ENCODE data around the gene LRRN3.

Gene LRRN3

DNA sequence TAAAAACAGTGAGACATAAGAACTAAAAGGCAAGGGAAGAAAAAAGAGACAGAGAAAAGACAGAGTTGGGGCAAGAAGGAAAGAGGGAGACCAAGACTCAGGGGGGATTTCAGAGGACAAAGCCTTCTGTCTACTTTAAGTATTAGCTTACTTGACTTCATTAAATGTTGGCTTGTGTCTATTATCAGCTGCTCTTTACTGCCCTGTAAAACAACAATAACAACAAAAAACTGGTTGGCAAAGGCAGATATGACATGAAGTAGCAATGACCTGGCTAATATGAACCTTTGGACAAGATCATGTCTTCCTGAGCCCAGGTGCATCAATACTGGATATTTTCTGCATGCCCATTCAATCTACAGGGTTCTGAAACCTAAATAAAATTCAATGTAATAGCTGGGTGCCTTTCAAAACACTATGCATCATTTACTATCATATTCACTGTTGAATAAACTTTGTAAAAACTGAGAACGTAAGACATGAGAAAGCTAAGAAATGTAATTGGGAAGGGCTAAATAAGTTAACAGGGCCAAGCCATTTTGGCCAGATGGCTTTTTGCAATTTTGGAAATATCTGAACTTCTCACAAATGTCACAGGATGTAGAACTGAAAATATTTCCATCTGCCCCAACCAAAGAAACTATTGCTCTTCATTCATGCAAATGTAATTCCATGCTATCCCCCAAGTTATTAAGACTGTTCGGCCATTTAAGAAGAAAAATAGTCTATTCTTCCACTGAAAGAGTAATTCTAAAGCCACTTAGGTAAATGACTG is 49.4 kb downstream of the LRRN3 start:
- WGBS: 80% methylated on average over 1 of the region's 2 CpGs
- Histone ChIP-seq H3K4ac (ENCODE audit: low read depth in 1 of 2, low read length in 2 of 2) (no peak overlapping the region), H2AK5ac (ENCODE audit: low read length, severe bottlenecking) (no peak overlapping the region), H2BK15ac (ENCODE audit: low read depth, poor library complexity, severe bottlenecking) (no peak overlapping the region), H3K18ac (ENCODE audit: low read depth in 1 of 2, low read length in 2 of 2) (no peak overlapping the region), H3K14ac (ENCODE audit: low read length in 2 of 2) (no peak overlapping the region), H2AFZ (ENCODE audit: low read depth, low read length) (no peak overlapping the region), H4K91ac (ENCODE audit: low read length) (no peak overlapping the region), H3K9ac (ENCODE audit: low read length) (no peak overlapping the region), H3K23ac (ENCODE audit: low read length in 2 of 2) (no peak overlapping the region), H3K79me1 (replicated peaks; ENCODE audit: low read length, poor library complexity, severe bottlenecking) (no peaks in the 10 kb centered on the region), H3K9me3 (ENCODE audit: control insufficient read depth, low read length) (no peaks in the 10 kb centered on the region), H3K27me3 (ENCODE audit: control insufficient read depth in 1 of 2, insufficient read depth in 1 of 2, low read length in 2 of 2) (no peaks in the 10 kb centered on the region), H2BK120ac (ENCODE audit: low read depth, low read length) (no peak overlapping the region), H2BK12ac (ENCODE audit: low read length in 2 of 2) (no peak overlapping the region), H3K4me2 (ENCODE audit: low read length, poor library complexity, severe bottlenecking) (no peak overlapping the region), H3K4me3 (ENCODE audit: insufficient read depth in 1 of 2, low read depth in 1 of 2, low read length in 2 of 2) (no peak overlapping the region), H3K27ac (ENCODE audit: low read length, poor library complexity, severe bottlenecking) (no peak overlapping the region), H4K8ac (ENCODE audit: low read length) (no peak overlapping the region), H2BK5ac (ENCODE audit: low read depth, low read length, poor library complexity, severe bottlenecking) (no peak overlapping the region), H3K36me3 (ENCODE audit: control insufficient read depth in 1 of 2, insufficient read depth in 2 of 2, low read depth in 1 of 2, low read length in 2 of 2) (no peaks in the 10 kb centered on the region), H3K4me1 (ENCODE audit: control insufficient read depth, insufficient read depth, low read depth, low read length) (no peaks in the 10 kb centered on the region)
- no peak for DNase-seq

DNA sequence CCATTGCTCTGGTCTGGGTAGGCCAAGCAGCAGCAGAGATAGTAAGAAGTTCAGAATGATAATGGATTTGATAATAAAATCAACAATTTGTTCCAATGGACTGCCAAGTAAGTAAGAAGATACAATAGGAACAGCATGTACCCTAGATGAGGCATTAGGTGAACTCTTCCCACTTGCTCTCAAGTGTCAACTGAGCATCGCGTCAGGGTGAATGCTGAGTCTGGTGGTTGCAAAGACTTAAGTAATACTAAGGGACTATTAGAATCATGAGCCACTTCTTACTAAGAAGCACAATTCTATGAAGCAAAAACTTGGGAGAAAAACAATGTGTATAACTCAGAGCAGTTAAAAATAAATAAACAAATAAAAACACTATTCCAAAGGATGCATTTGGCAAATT is 54.5 kb downstream of the LRRN3 start:
- Histone ChIP-seq H2AFZ (ENCODE audit: low read depth, low read length) (no peak overlapping the region), H3K4me2 (ENCODE audit: low read length, poor library complexity, severe bottlenecking) (no peak overlapping the region), H3K79me1 (replicated peaks; ENCODE audit: low read length, poor library complexity, severe bottlenecking) (no peaks in the 10 kb centered on the region), H2BK5ac (ENCODE audit: low read depth, low read length, poor library complexity, severe bottlenecking) (no peak overlapping the region), H3K27ac (ENCODE audit: low read length, poor library complexity, severe bottlenecking) (no peak overlapping the region), H3K4me1 (ENCODE audit: control insufficient read depth, insufficient read depth, low read depth, low read length) (no peaks in the 10 kb centered on the region), H4K8ac (ENCODE audit: low read length) (no peak overlapping the region), H3K18ac (ENCODE audit: low read depth in 1 of 2, low read length in 2 of 2) (no peak overlapping the region), H2BK12ac (ENCODE audit: low read length in 2 of 2) (no peak overlapping the region), H3K4me3 (ENCODE audit: insufficient read depth in 1 of 2, low read depth in 1 of 2, low read length in 2 of 2) (no peak overlapping the region), H3K4ac (ENCODE audit: low read depth in 1 of 2, low read length in 2 of 2) (no peak overlapping the region), H3K36me3 (ENCODE audit: control insufficient read depth in 1 of 2, insufficient read depth in 2 of 2, low read depth in 1 of 2, low read length in 2 of 2) (no peaks in the 10 kb centered on the region), H2AK5ac (ENCODE audit: low read length, severe bottlenecking) (no peak overlapping the region), H3K27me3 (ENCODE audit: control insufficient read depth in 1 of 2, insufficient read depth in 1 of 2, low read length in 2 of 2) (no peaks in the 10 kb centered on the region), H3K9me3 (ENCODE audit: control insufficient read depth, low read length) (no peaks in the 10 kb centered on the region), H3K9ac (ENCODE audit: low read length) (no peak overlapping the region), H4K91ac (ENCODE audit: low read length) (no peak overlapping the region), H3K23ac (ENCODE audit: low read length in 2 of 2) (no peak overlapping the region), H2BK120ac (ENCODE audit: low read depth, low read length) (no peak overlapping the region), H3K14ac (ENCODE audit: low read length in 2 of 2) (no peak overlapping the region), H2BK15ac (ENCODE audit: low read depth, poor library complexity, severe bottlenecking) (no peak overlapping the region)
- DNase-seq: no peak
- WGBS: no CpG with 5 or more reads among the region's 2 CpGs

DNA sequence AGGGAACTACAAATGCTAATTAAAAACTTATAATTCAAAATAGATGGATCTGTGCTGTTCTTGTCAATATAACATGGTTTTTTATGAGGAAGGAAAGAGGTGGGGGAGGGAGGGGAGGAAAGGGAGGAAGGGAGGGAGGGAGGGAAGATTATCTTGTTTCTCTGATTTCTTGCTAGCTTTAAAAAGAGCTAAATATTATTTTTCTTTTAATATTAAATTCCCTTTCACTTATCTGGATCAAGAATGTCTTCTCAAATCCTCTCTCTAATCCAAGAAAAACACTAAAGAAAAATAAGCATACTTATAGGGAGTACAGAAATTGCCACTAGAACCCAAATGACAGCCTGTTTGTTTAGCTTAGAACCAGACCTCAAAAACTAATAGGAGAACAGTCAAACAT is 55.2 kb downstream of the LRRN3 start:
- Histone ChIP-seq H3K36me3 (ENCODE audit: control insufficient read depth in 1 of 2, insufficient read depth in 2 of 2, low read depth in 1 of 2, low read length in 2 of 2) (no peaks in the 10 kb centered on the region), H4K8ac (ENCODE audit: low read length) (no peak overlapping the region), H2AK5ac (ENCODE audit: low read length, severe bottlenecking) (no peak overlapping the region), H3K18ac (ENCODE audit: low read depth in 1 of 2, low read length in 2 of 2) (no peak overlapping the region), H3K9me3 (ENCODE audit: control insufficient read depth, low read length) (no peaks in the 10 kb centered on the region), H4K91ac (ENCODE audit: low read length) (no peak overlapping the region), H2BK120ac (ENCODE audit: low read depth, low read length) (no peak overlapping the region), H3K27ac (ENCODE audit: low read length, poor library complexity, severe bottlenecking) (no peak overlapping the region), H2BK5ac (ENCODE audit: low read depth, low read length, poor library complexity, severe bottlenecking) (no peak overlapping the region), H3K23ac (ENCODE audit: low read length in 2 of 2) (no peak overlapping the region), H3K4me3 (ENCODE audit: insufficient read depth in 1 of 2, low read depth in 1 of 2, low read length in 2 of 2) (no peak overlapping the region), H3K4ac (ENCODE audit: low read depth in 1 of 2, low read length in 2 of 2) (no peak overlapping the region), H3K9ac (ENCODE audit: low read length) (no peak overlapping the region), H2BK15ac (ENCODE audit: low read depth, poor library complexity, severe bottlenecking) (no peak overlapping the region), H3K4me1 (ENCODE audit: control insufficient read depth, insufficient read depth, low read depth, low read length) (no peaks in the 10 kb centered on the region), H3K4me2 (ENCODE audit: low read length, poor library complexity, severe bottlenecking) (no peak overlapping the region), H2BK12ac (ENCODE audit: low read length in 2 of 2) (no peak overlapping the region), H3K14ac (ENCODE audit: low read length in 2 of 2) (no peak overlapping the region), H3K79me1 (replicated peaks; ENCODE audit: low read length, poor library complexity, severe bottlenecking) (no peaks in the 10 kb centered on the region), H2AFZ (ENCODE audit: low read depth, low read length) (no peak overlapping the region), H3K27me3 (ENCODE audit: control insufficient read depth in 1 of 2, insufficient read depth in 1 of 2, low read length in 2 of 2) (no peaks in the 10 kb centered on the region)
- no peak for DNase-seq

DNA sequence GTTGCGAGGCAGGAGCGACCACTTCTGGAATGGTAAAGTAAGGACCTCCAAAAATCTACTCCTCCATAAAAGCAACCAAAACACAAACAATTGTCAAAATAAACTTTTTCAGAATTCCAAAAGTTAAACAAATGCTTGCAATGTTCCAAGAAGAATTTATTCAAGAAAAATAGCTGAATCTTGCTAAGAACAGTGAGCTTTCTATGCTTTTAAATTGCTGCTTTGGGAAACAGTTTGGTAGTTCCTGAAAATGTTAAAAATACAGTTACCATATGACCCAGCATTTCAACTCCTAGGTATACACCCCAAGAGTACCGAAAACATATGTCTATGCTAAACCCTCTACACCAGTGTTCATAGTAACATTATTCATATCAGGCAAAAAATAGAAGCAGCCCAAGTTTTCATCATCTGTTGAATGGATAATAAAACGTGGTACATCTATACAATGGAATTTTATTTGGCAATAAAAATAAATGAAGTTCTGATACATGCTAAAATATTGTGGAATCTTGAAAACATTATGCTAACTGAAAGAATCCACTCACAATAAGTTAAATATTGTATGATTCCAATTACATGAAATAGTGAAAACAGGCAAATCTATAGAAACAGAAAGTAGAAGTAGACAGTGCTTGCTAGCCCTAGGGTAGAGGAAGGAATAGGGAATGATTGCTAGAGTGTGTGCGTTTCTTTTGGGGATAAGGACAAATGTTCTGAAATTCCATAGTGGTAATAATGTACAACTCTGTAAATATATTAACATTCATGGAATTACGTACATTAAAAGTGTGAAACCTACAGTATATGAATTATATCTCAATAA is 57.0 kb downstream of the LRRN3 start:
- Histone ChIP-seq H3K9ac (ENCODE audit: low read length) (no peak overlapping the region), H3K18ac (ENCODE audit: low read depth in 1 of 2, low read length in 2 of 2) (no peak overlapping the region), H4K91ac (ENCODE audit: low read length) (no peak overlapping the region), H3K4me3 (ENCODE audit: insufficient read depth in 1 of 2, low read depth in 1 of 2, low read length in 2 of 2) (no peak overlapping the region), H4K8ac (ENCODE audit: low read length) (no peak overlapping the region), H2AK5ac (ENCODE audit: low read length, severe bottlenecking) (no peak overlapping the region), H3K36me3 (ENCODE audit: control insufficient read depth in 1 of 2, insufficient read depth in 2 of 2, low read depth in 1 of 2, low read length in 2 of 2) (no peaks in the 10 kb centered on the region), H3K14ac (ENCODE audit: low read length in 2 of 2) (no peak overlapping the region), H3K4me2 (ENCODE audit: low read length, poor library complexity, severe bottlenecking) (no peak overlapping the region), H3K4me1 (ENCODE audit: control insufficient read depth, insufficient read depth, low read depth, low read length) (no peaks in the 10 kb centered on the region), H3K27ac (ENCODE audit: low read length, poor library complexity, severe bottlenecking) (no peak overlapping the region), H2BK12ac (ENCODE audit: low read length in 2 of 2) (no peak overlapping the region), H2BK5ac (ENCODE audit: low read depth, low read length, poor library complexity, severe bottlenecking) (no peak overlapping the region), H3K23ac (ENCODE audit: low read length in 2 of 2) (no peak overlapping the region), H2AFZ (ENCODE audit: low read depth, low read length) (no peak overlapping the region), H2BK120ac (ENCODE audit: low read depth, low read length) (no peak overlapping the region), H3K9me3 (ENCODE audit: control insufficient read depth, low read length) (no peaks in the 10 kb centered on the region), H2BK15ac (ENCODE audit: low read depth, poor library complexity, severe bottlenecking) (no peak overlapping the region), H3K79me1 (replicated peaks; ENCODE audit: low read length, poor library complexity, severe bottlenecking) (no peaks in the 10 kb centered on the region), H3K27me3 (ENCODE audit: control insufficient read depth in 1 of 2, insufficient read depth in 1 of 2, low read length in 2 of 2) (no peaks in the 10 kb centered on the region), H3K4ac (ENCODE audit: low read depth in 1 of 2, low read length in 2 of 2) (no peak overlapping the region)
- WGBS: 95% methylated on average over 2 of the region's 6 CpGs
- DNase-seq: no peak

Measured in mesenchymal stem cell (in vitro differentiated cells and primary cell).